RPMI7951 (cell line): ENCODE measurements around the gene SLC36A1. TPM values are rescaled to one million over a fixed set of nuclear protein-coding genes. Genes with fewer than 3 reads are reported as not detected.
"Not testable (repeated sequence)": the region's sequence is repeated elsewhere in the genome, so short reads cannot be mapped to it uniquely, and the experiment has no call there.

Experiments used
- DNase-seq: peaks from one replicate; pipeline ENCODE4 v3.0.0-alpha.2; 2012; ENCODE audit warnings: low read depth
- total RNA-seq: library from RNA; depleted of rRNA; stranded (reverse); fragments of >200 nt; shearing (Covaris generic); gene quantifications from 2 replicates; pipeline ENCODE4 v1.2.3, GENCODE V29; 2014; rRNA removed

SLC36A1 gene
- total RNA-seq = 2.4 and 2.5 TPM in 2 replicates

DNA sequence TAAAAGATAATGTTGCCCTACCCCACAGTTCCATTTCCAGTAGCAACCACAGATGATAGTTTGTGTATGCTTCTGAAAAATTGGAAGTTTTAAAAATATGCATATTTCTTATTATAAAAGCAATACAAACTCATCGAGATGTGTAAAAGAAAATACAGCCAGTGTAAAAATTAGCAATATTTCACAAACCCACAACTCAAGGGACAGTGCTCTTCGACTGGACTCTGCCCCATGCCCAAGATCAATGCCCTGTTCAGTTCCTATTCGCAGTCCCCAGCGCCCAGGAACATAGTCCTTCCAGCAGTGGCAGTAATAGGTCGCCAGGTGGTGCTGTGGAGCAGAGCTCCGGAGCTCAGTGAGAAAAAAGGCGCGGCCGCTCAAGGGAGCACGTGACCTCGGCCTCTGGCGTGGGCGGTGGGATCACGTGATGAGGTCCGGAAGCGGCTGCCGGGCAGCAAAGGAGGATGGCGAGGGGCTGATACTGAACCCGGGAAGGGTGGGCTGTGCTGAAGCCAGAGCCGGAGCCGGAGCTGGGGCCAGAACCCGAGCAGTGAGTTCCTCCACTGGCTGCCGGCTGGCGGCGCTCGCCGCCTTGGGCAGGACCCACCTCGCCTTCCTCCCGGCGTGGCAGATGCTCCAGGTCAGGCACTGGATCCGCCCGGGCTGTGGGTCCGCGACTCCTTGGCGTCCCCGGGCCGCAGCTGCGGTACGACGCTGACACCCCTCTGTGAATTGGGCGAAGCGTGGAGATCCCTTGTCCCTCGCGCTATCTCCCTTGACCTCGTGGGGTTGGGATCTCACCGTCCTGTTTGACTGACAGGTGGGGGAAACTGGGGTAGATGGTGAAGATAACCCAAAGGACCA lies at the start of gene SLC36A1:
SLC36A1 (plus strand) TSS at position 430 of the 864 bp plus-strand sequence. CDS start 11,190 bp downstream, outside the sequence.
- peak; percentile 81 for DNase-seq

- no peak for DNase-seq
Measured at GRCh38 chr5:151405334-151406160, 41.9 kb upstream of the SLC36A1 start.

- DNase-seq = peak; percentile 24
Measured at GRCh38 chr5:151406322-151406947, 41.0 kb upstream of the SLC36A1 start.

DNA sequence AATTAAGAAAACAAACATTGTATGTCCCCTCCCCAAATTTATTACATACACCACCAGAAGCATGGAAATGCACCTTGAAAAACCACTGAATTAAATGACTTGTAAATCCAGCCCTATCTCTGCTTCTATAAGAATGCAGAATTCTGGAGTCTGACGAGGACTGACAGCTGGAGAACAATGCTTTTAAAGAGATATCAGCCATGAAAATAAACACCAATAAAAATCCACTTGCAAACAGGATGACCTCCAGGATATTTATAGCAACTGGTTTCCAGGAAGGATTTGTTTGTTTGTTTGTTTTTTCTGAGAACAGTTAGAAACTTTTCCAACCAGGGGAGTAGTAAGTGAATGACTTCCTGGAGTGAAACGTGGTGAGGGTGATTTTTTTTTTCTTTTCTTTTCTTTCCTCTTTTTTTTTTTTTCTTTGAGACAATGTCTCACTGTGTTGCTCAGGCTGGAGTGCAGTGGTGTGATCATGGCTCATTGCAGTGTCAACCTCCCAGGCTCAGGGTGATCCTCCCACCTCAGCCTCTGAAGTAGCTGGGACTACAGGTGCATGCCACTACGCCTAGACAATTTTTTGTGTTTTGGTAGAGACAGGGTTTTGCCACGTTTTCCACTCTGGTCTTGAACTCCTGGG lies 38.7 kb upstream of the SLC36A1 start:
- DNase-seq = no peak

GRCh38 chr5:151413800-151414199 lies 33.6 kb upstream of the SLC36A1 start:
- no peak for DNase-seq

GRCh38 chr5:151414536-151414935 lies 32.9 kb upstream of the SLC36A1 start:
- no peak for DNase-seq

GRCh38 chr5:151417712-151418111 lies 29.7 kb upstream of the SLC36A1 start:
- DNase-seq = no peak

- DNase-seq = no peak
Measured at GRCh38 chr5:151420127-151420526, 27.3 kb upstream of the SLC36A1 start.

DNA sequence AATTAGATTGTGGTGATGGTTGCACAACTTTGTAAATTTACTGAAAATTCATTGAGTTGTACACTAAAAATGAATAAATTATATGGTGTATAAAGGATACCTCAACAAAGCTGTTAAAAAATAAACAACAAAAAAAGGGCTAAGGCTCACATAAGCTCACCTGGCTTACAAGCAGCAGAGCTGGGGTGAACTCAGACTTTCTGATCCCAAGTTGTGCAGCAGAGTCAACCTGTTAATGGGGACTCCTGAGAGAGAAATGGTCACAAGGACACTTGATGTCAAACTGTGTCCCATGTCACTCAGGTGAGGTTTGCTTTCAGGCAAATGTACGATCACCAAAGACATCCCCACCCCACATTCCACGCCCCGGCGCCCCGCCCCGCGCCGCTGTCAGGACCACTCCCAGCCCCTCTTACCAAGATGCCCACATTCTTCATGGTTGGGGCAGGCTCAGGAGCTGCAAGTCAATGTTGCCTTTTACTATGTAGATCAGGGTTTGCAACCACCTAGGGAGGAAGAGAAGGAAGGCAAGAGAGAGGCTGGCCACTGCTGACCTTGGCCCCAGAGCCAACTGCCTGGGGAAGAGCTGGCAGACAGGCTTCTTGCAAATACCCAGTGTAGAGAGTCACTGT lies 22.4 kb upstream of the SLC36A1 start:
- DNase-seq = no peak

DNA sequence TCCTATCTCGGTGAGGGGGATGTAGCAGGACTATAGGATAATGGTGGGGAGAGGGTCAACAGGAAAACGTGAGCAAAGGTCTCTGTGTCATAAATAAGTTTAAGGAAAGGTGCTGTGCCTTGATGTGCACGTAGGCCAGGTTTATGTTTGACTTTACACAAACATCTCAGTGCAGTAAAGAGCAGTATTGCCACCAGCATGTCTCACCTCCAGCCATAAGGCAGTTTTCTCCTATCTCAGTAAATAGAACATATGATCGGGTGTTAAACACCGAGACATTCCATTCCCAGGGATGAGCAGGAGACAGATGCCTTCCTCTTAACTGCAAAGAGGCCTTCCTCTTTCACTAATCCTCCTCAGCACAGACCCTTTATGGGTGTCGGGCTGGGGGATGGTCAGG lies 21.1 kb upstream of the SLC36A1 start:
- DNase-seq = not testable (repeated sequence)

- DNase-seq = no peak
Measured at GRCh38 chr5:151427258-151427657, 20.1 kb upstream of the SLC36A1 start.

- no peak for DNase-seq
Measured at GRCh38 chr5:151430731-151431130, 16.7 kb upstream of the SLC36A1 start.

GRCh38 chr5:151431666-151432065 lies 15.7 kb upstream of the SLC36A1 start:
- no peak for DNase-seq

- no peak for DNase-seq
Measured at GRCh38 chr5:151432210-151432609, 15.2 kb upstream of the SLC36A1 start.

- no peak for DNase-seq
Measured at GRCh38 chr5:151434570-151435237, 12.7 kb upstream of the SLC36A1 start.

DNA sequence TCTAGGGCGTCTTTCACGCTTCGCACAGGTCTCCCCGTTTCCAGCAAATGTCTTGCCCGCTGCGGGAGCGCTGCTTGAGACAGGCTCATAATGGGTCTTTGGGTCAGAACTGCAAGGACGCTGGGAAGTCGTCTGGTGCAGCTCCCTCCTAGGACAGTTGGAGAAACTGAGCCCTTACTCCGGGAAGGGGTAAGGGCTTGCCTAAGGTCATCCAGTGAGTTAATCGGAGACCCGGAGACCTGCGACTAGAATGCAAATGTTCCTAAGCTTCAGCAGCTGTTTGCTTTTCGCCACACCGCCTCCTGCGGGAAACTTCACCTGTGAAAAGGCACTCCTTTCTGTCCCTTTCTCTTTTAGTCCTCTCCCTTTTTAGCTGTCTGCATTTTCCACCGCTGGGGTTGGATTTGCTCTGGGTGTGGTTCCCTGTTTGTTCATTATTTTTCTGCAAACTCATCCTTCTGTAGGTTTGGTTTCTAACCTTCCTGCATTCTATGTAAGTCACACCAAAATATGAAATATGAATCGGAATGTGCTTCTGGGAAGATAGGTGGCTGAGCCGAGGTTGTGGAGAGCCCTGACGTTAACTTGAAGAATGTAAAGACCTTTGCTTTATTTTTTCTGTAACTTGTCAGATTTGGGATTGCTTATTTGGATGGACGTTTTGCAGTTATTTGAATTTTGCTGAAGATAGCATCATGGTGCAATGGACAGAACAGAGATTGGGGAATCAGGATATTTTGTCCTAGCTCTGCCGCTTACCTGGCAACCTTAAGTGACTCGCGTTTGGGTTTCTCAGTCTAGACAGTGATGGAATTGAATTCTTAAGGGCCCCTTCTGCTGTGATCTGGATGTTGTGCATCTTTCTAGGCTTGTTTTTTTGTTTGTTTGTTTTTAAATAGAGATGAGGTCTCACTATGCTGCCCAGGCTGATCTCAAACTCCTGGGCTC lies 909 bp downstream of the SLC36A1 start:
- DNase-seq = no peak

GRCh38 chr5:151449297-151449696 lies 1.9 kb downstream of the SLC36A1 start:
- no peak for DNase-seq

DNA sequence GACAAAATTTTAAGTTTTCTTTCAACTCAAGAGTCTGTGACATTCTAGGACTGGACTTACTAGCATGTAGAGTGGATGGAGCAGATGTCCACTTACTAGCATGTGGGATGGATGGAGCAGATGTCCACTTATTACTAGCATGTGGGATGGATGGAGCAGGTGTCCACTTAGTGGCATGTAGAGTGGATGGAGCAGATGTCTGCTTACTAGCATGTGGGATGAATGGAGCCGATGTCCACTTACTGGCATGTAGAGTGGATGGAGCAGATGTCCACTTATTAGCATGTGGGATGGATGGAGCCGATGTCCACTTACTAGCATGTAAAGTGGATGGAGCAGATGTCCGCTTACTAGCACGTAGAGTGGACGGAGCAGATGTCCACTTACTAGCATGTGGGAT lies 2.4 kb downstream of the SLC36A1 start:
- DNase-seq = no peak

- DNase-seq = no peak
Measured at GRCh38 chr5:151450605-151451004, 3.2 kb downstream of the SLC36A1 start.
